ENCODE measurements around the gene C1QB. TPM values are rescaled to one million over a fixed set of nuclear protein-coding genes. Genes with fewer than 3 reads are reported as not detected.

The C1QB gene
- total RNA-seq, 1 experiment from 2014 or later: not detected

DNA sequence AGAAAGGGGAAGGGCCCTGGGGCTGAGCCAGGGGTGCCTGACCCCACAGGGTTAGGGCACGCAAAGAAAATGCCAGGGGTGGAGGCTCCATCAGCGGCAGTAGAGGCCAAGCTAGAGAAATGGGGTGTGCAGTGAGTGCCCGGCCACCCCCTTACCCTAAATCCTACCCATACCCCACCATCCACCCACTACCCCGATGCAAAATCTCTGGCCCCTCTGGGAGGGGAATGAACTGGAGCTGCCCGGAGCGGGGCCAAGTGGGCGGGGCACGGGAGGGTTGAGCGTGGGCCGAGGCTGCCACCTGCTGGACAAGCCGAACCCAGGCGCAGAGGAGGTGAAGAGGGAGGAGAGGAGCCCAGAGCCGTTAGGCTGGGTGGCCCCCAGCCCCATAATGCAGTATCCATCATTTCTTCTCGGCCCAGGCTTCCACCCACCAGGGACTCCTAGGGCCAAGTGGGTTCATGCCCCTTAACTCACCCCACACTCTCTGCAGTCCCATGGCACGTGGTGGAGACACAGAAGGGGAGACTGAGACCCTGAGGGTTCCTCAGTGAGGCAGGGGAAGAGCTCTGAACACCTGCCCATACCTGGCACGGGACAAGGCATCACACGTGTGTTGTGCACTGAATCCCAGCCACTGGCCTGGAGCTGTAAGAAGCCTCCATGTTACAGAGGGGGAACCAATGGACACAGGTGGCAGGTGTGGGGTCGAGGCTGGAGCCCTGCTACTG is 11.0 kb upstream of the C1QB start:
- no peaks in the 10 kb centered on the region for H3K36me3 ChIP-seq (replicated peaks; ENCODE audit: control insufficient read depth, insufficient read depth, low read length)
- no peak overlapping the region for H3K4me3 ChIP-seq (ENCODE audit: insufficient read depth, low read depth, low read length)
- H3K27me3 ChIP-seq (ENCODE audit: control insufficient read depth, insufficient read depth, low read length): no peaks in the 10 kb centered on the region
- peak; percentile 97 for DNase-seq

GRCh38 chr1:22643381-22643780 is 9.7 kb upstream of the C1QB start, which contains the start of gene C1QC:
Gene C1QC, plus strand, starts transcription at chr1:22643633. Its CDS starts 391 bp downstream, at chr1:22644024.
- Histone ChIP-seq H3K27me3 (ENCODE audit: control insufficient read depth, insufficient read depth, low read length) (no peaks in the 10 kb centered on the region), H3K4me3 (ENCODE audit: insufficient read depth, low read depth, low read length) (no peak within 1 kb of the TSS), H3K36me3 (replicated peaks; ENCODE audit: control insufficient read depth, insufficient read depth, low read length) (no peaks in the 10 kb centered on the region)
- DNase-seq: no peak

GRCh38 chr1:22643928-22644327 is 9.1 kb upstream of the C1QB start:
- H3K27me3 ChIP-seq (ENCODE audit: control insufficient read depth, insufficient read depth, low read length): no peaks in the 10 kb centered on the region
- H3K4me3 ChIP-seq (ENCODE audit: insufficient read depth, low read depth, low read length): no peak overlapping the region
- DNase-seq: no peak
- no peaks in the 10 kb centered on the region for H3K36me3 ChIP-seq (replicated peaks; ENCODE audit: control insufficient read depth, insufficient read depth, low read length)

- DNase-seq: no peak
- no peak overlapping the region for H3K4me3 ChIP-seq (ENCODE audit: insufficient read depth, low read depth, low read length)
- no peaks in the 10 kb centered on the region for H3K36me3 ChIP-seq (replicated peaks; ENCODE audit: control insufficient read depth, insufficient read depth, low read length)
- no peaks in the 10 kb centered on the region for H3K27me3 ChIP-seq (ENCODE audit: control insufficient read depth, insufficient read depth, low read length)
Measured at GRCh38 chr1:22645931-22646330, 7.1 kb upstream of the C1QB start.

DNA sequence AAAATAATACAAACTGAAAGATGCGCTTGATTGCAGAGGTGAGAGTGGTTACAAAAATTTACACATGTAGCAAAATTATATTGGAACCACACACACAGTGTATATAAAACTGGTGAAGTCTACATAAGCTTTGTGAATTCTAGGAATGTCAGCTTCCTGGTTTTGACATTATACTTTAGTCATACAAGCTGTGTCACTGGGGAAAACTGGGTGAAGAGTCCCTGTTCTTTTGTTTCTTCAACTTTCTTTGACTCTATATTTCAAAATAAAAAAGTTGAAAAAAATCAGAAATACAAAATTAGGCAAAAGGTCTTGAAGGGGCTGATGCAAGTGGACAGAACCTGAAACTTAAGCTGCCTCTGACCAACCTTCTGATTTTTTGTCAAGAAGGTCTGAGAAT is 6.7 kb upstream of the C1QB start:
- Histone ChIP-seq H3K4me3 (ENCODE audit: insufficient read depth, low read depth, low read length) (no peak overlapping the region), H3K27me3 (ENCODE audit: control insufficient read depth, insufficient read depth, low read length) (no peaks in the 10 kb centered on the region), H3K36me3 (replicated peaks; ENCODE audit: control insufficient read depth, insufficient read depth, low read length) (no peaks in the 10 kb centered on the region)
- DNase-seq: no peak

GRCh38 chr1:22650089-22650693 is 2.8 kb upstream of the C1QB start:
- no peak for DNase-seq
- H3K4me3 ChIP-seq (ENCODE audit: insufficient read depth, low read depth, low read length): no peak overlapping the region
- no peaks in the 10 kb centered on the region for H3K36me3 ChIP-seq (replicated peaks; ENCODE audit: control insufficient read depth, insufficient read depth, low read length)

DNA sequence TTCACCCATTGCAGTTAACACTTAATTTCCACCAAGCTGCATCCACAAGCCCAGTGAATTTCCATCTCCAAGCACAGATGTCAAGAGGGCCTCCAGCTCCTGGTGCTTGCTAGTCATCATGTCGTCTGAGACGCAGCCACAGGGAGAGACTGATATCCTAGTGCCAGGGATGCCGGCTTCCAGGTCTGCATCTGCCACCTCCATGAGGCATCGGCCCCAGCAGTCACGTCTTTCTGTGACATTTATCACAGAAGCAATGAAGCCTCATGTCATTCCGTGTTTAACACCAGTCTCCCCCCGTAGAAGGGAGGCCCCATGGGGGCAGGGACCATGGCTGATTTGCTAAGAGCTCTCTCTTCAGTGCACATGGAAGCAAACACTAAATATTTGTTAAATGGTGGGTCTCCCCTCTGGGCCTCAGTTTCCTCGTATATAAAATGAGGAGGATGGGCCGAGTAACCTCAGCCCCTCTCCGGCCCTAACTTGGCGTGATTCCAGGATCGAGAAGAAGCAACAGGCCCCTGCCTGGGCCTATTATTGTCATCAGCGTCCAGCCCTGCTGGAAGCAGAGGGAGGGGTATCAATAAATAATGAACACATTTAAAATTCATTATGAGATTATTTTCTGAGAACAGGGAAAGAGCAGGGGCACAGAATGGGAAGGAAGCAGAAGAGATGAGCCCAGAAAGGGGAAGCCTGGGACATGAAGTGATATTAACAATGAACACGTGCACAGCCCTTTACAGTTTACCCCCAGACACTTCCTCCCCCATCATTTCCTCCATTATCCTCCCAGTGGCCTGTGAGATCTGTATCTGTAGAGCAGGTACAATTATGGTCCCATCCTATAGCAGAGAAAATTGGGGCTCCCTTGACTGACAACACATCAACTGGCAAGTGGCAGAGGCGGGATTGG is 837 bp upstream of the C1QB start:
- H3K4me3 ChIP-seq (ENCODE audit: insufficient read depth, low read depth, low read length): no peak overlapping the region

More at GRCh38 chr1:22650089-22650693, 2.8 kb upstream of the C1QB start:
- H3K27me3 ChIP-seq (ENCODE audit: control insufficient read depth, insufficient read depth, low read length): no peaks in the 10 kb centered on the region

GRCh38 chr1:22654692-22655091 is 1.7 kb downstream of the C1QB start:
- Histone ChIP-seq H3K36me3 (replicated peaks; ENCODE audit: control insufficient read depth, insufficient read depth, low read length) (no peaks in the 10 kb centered on the region), H3K27me3 (ENCODE audit: control insufficient read depth, insufficient read depth, low read length) (no peaks in the 10 kb centered on the region), H3K4me3 (ENCODE audit: insufficient read depth, low read depth, low read length) (no peak overlapping the region)
- DNase-seq: peak; percentile 73

More for the DNA sequence above, 837 bp upstream of the C1QB start:
- Histone ChIP-seq H3K36me3 (replicated peaks; ENCODE audit: control insufficient read depth, insufficient read depth, low read length) (no peaks in the 10 kb centered on the region), H3K27me3 (ENCODE audit: control insufficient read depth, insufficient read depth, low read length) (no peaks in the 10 kb centered on the region)
- no peak for DNase-seq

DNA sequence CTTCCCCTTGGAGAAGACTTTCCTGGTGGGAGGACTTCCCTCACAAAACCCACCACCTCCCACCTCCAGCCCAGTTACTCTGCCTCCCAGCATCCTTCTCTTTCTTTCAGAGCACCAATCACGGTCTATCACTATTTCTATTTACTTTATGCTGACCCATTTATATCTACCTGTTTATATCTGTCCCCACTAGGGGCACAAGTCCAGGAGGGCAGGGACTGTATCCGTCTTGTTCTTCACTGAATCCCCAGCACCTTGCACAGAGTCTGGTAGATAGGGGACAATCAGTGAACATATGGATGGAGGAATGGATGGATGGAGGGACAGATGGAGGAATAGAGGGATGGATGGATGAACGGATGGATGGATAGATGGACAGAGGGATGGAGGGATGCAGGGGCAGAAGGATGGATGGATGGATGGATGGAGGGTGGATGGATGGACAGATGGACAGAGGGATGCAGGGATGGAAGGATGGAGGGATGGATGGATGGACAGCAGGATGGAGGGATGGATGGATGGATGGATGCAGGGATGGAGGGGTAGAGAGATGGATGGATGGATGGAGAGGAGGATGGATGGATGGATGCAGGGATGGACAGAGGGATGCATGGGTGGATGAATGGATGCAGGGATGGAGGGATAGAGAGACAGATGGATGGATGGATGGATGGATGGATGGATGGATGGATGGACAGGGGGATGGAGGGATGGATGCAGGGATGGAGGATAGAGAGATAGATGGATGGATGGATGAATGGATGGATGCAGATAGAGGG is 5.5 kb downstream of the C1QB start:
- DNase-seq: no peak
- no peaks in the 10 kb centered on the region for H3K27me3 ChIP-seq (ENCODE audit: control insufficient read depth, insufficient read depth, low read length)

DNA sequence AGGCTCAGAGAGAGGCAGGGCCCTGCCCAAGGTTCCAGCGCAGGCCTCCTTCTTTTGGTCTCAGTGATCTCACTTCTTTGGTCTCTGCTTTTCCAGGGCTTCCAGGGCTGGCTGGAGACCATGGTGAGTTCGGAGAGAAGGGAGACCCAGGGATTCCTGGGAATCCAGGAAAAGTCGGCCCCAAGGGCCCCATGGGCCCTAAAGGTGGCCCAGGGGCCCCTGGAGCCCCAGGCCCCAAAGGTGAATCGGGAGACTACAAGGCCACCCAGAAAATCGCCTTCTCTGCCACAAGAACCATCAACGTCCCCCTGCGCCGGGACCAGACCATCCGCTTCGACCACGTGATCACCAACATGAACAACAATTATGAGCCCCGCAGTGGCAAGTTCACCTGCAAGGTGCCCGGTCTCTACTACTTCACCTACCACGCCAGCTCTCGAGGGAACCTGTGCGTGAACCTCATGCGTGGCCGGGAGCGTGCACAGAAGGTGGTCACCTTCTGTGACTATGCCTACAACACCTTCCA is 7.7 kb downstream of the C1QB start:
- no peak for DNase-seq
- Histone ChIP-seq H3K36me3 (replicated peaks; ENCODE audit: control insufficient read depth, insufficient read depth, low read length) (no peaks in the 10 kb centered on the region), H3K27me3 (ENCODE audit: control insufficient read depth, insufficient read depth, low read length) (no peaks in the 10 kb centered on the region), H3K4me3 (ENCODE audit: insufficient read depth, low read depth, low read length) (no peak overlapping the region)

More for the DNA sequence above, 5.5 kb downstream of the C1QB start:
- Histone ChIP-seq H3K4me3 (ENCODE audit: insufficient read depth, low read depth, low read length) (no peak overlapping the region), H3K36me3 (replicated peaks; ENCODE audit: control insufficient read depth, insufficient read depth, low read length) (no peaks in the 10 kb centered on the region)

DNA sequence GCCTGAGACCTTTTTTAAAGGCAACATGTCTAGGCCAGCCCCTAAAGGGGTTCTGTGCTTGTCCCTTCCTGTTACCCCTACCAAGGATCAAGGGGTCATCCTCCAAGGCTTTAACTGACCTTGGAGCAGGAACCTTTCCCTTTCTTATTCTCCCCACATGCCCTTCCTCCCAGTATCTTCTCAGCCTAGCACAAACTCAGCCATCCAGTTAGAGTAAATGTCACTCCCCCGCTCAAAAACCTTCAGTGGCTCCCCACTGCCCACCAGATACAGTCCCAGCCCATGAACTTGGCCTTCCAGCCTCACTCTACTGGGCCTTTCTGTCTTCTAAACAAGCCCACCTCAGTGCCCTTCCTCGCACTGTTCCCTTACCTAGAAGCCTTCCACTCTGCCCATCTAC is 8.8 kb downstream of the C1QB start:
- Histone ChIP-seq H3K27me3 (ENCODE audit: control insufficient read depth, insufficient read depth, low read length) (no peaks in the 10 kb centered on the region), H3K36me3 (replicated peaks; ENCODE audit: control insufficient read depth, insufficient read depth, low read length) (no peaks in the 10 kb centered on the region), H3K4me3 (ENCODE audit: insufficient read depth, low read depth, low read length) (no peak overlapping the region)
- no peak for DNase-seq

- peak; percentile 95 for DNase-seq
- Histone ChIP-seq H3K36me3 (replicated peaks; ENCODE audit: control insufficient read depth, insufficient read depth, low read length) (no peaks in the 10 kb centered on the region), H3K4me3 (ENCODE audit: insufficient read depth, low read depth, low read length) (no peak overlapping the region), H3K27me3 (ENCODE audit: control insufficient read depth, insufficient read depth, low read length) (no peaks in the 10 kb centered on the region)
Measured at GRCh38 chr1:22662318-22662717, 9.3 kb downstream of the C1QB start.

DNA sequence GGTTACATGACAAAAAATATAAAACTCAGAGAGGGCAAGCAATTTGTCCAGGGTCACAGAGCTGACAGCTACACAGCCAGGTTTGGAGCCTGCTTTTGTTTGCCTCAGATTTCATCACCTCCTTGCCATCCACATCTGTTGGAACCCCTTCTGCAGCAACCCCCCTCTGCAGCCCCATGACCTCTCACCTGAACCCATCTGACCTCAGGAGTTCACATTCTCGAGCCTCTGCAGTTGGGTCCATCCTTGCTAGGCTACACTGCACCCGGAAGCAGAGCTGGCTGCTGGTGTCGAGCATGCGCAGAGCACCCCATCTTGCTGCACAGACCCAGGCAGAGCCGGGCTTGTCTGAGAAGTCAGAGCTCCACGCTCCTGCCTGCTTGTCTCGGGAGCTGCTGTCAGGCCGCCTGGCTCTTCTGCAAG is 10.0 kb downstream of the C1QB start:
- DNase-seq: no peak
- Histone ChIP-seq H3K27me3 (ENCODE audit: control insufficient read depth, insufficient read depth, low read length) (no peaks in the 10 kb centered on the region), H3K4me3 (ENCODE audit: insufficient read depth, low read depth, low read length) (no peak overlapping the region), H3K36me3 (replicated peaks; ENCODE audit: control insufficient read depth, insufficient read depth, low read length) (no peaks in the 10 kb centered on the region)

DNA sequence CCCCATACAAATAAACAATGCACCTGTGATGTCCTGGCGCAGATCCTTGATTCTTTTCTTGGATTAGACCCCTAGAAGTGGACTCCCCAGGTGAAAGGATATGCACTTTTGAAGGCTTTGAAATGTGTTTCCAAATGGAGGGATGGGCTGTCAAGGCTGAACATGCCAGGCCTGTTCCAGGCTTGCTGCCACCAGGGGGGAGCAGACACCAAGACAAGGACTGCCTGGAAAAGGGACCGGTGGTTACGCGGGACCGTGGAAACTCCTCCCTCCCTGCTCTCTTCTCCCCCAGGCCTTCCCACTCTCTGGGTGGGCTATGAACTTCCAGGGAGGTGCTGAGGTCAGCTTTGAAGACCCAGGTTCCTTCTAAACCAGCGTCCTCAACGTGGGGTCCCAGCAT is 12.7 kb downstream of the C1QB start:
- Histone ChIP-seq H3K27me3 (ENCODE audit: control insufficient read depth, insufficient read depth, low read length) (no peaks in the 10 kb centered on the region), H3K36me3 (replicated peaks; ENCODE audit: control insufficient read depth, insufficient read depth, low read length) (no peaks in the 10 kb centered on the region), H3K4me3 (ENCODE audit: insufficient read depth, low read depth, low read length) (no peak overlapping the region)
- peak; percentile 86 for DNase-seq

All from H7 (cell line).